Activated naive CD8-positive, alpha-beta T cell treated with anti-CD3 and anti-CD28 coated beads, Interleukin-2, amount 50 U/mL, for 24 hours (primary cell): ENCODE data around the gene ZC3H11A.
"Not testable (repeated sequence)": the region's sequence is repeated elsewhere in the genome, so short reads cannot be mapped to it uniquely, and the experiment has no call there.

Experiments used
- ATAC-seq: fragments of 150-1000 bp; cut with Tn5 transposase; one replicate; pipeline ENCODE4 v1.10.0; 2021
- DNase-seq: peaks from one replicate; pipeline ENCODE4 v3.0.0; 2021
- H3K27ac Mint-ChIP-seq: one replicate; pipeline ENCODE4 v1.8.0; 2021; ENCODE audit warnings: mild to moderate bottlenecking, mixed read lengths
- H3K27me3 Mint-ChIP-seq: one replicate; pipeline ENCODE4 v1.8.0; 2021; ENCODE audit warnings: mixed read lengths
- H3K36me3 Mint-ChIP-seq: one replicate; pipeline ENCODE4 v1.8.0; 2021; ENCODE audit warnings: low read depth, mixed read lengths
- H3K4me1 Mint-ChIP-seq: one replicate; pipeline ENCODE4 v1.8.0; 2021; ENCODE audit warnings: mixed read lengths
- H3K4me3 Mint-ChIP-seq: one replicate; pipeline ENCODE4 v1.8.0; 2021; ENCODE audit warnings: mild to moderate bottlenecking, moderate library complexity, mixed read lengths
- H3K9me3 Mint-ChIP-seq: one replicate; pipeline ENCODE4 v1.8.0; 2021; ENCODE audit warnings: mixed read lengths

The ZC3H11A gene

GRCh38 chr1:203769505-203770343 lies 25.7 kb upstream of the ZC3H11A start:
- peaks cover 52% of the 10 kb centered on the region for H3K36me3 Mint-ChIP-seq
- DNase-seq = no peak
- H3K27ac Mint-ChIP-seq = peak overlapping the region; percentile 29
- H3K4me3 Mint-ChIP-seq = no peak overlapping the region
- H3K9me3 Mint-ChIP-seq = no peaks in the 10 kb centered on the region
- no peaks in the 10 kb centered on the region for H3K27me3 Mint-ChIP-seq
- ATAC-seq = no peak
- H3K4me1 Mint-ChIP-seq = peaks cover 40% of the 10 kb centered on the region

GRCh38 chr1:203771901-203772301 lies 23.5 kb upstream of the ZC3H11A start:
- Mint-ChIP-seq H3K4me1 (peaks cover 34% of the 10 kb centered on the region), H3K9me3 (no peaks in the 10 kb centered on the region), H3K4me3 (no peak overlapping the region), H3K27me3 (no peaks in the 10 kb centered on the region), H3K27ac (no peak overlapping the region), H3K36me3 (peaks cover 59% of the 10 kb centered on the region)
- DNase-seq (no peak), ATAC-seq (no peak)

GRCh38 chr1:203772836-203773235 lies 22.6 kb upstream of the ZC3H11A start:
- Mint-ChIP-seq H3K27me3 (no peaks in the 10 kb centered on the region), H3K4me3 (no peak overlapping the region), H3K9me3 (no peaks in the 10 kb centered on the region), H3K27ac (peak overlapping the region; percentile 5), H3K4me1 (peaks cover 37% of the 10 kb centered on the region), H3K36me3 (peaks cover 62% of the 10 kb centered on the region)
- no peak for DNase-seq
- ATAC-seq = no peak

GRCh38 chr1:203776636-203777035 lies 18.8 kb upstream of the ZC3H11A start:
- DNase-seq (no peak), ATAC-seq (no peak)
- Mint-ChIP-seq H3K4me1 (peaks cover 21% of the 10 kb centered on the region), H3K9me3 (no peaks in the 10 kb centered on the region), H3K27ac (peak overlapping the region; percentile 15), H3K36me3 (peaks cover 42% of the 10 kb centered on the region), H3K4me3 (no peak overlapping the region), H3K27me3 (no peaks in the 10 kb centered on the region)

- DNase-seq (no peak), ATAC-seq (no peak)
- H3K36me3 Mint-ChIP-seq = peaks cover 38% of the 10 kb centered on the region
- peak overlapping the region; percentile 27 for H3K27ac Mint-ChIP-seq
- no peaks in the 10 kb centered on the region for H3K9me3 Mint-ChIP-seq
- H3K4me3 Mint-ChIP-seq = no peak overlapping the region
- H3K27me3 Mint-ChIP-seq = no peaks in the 10 kb centered on the region
- peaks cover 21% of the 10 kb centered on the region for H3K4me1 Mint-ChIP-seq
These were observed 17.8 kb upstream of the ZC3H11A start for GRCh38 chr1:203777596-203777995.

GRCh38 chr1:203778146-203778545 lies 17.3 kb upstream of the ZC3H11A start:
- H3K4me3 Mint-ChIP-seq = no peak overlapping the region
- DNase-seq (no peak), ATAC-seq (no peak)
- no peaks in the 10 kb centered on the region for H3K27me3 Mint-ChIP-seq
- H3K27ac Mint-ChIP-seq = peak overlapping the region; percentile 28
- peaks cover 33% of the 10 kb centered on the region for H3K36me3 Mint-ChIP-seq
- no peaks in the 10 kb centered on the region for H3K9me3 Mint-ChIP-seq
- H3K4me1 Mint-ChIP-seq = peaks cover 21% of the 10 kb centered on the region

- Mint-ChIP-seq H3K4me3 (no peak overlapping the region), H3K27ac (no peak overlapping the region), H3K9me3 (no peaks in the 10 kb centered on the region), H3K27me3 (no peaks in the 10 kb centered on the region), H3K4me1 (peaks cover 21% of the 10 kb centered on the region), H3K36me3 (peaks cover 29% of the 10 kb centered on the region)
- ATAC-seq (no peak), DNase-seq (no peak)
These were observed 16.6 kb upstream of the ZC3H11A start for GRCh38 chr1:203778789-203779188.

- no peaks in the 10 kb centered on the region for H3K27me3 Mint-ChIP-seq
- peaks cover 8% of the 10 kb centered on the region for H3K36me3 Mint-ChIP-seq
- H3K27ac Mint-ChIP-seq = no peak overlapping the region
- no peak for DNase-seq
- no peaks in the 10 kb centered on the region for H3K9me3 Mint-ChIP-seq
- peaks cover 10% of the 10 kb centered on the region for H3K4me1 Mint-ChIP-seq
- H3K4me3 Mint-ChIP-seq = no peak overlapping the region
- ATAC-seq = no peak
These were observed 13.5 kb upstream of the ZC3H11A start for GRCh38 chr1:203781962-203782361.

GRCh38 chr1:203789966-203790365 lies 5.5 kb upstream of the ZC3H11A start:
- ATAC-seq (no peak), DNase-seq (no peak)
- Mint-ChIP-seq H3K27me3 (no peaks in the 10 kb centered on the region), H3K36me3 (no peaks in the 10 kb centered on the region), H3K4me1 (peaks cover 4% of the 10 kb centered on the region), H3K4me3 (no peak overlapping the region), H3K9me3 (no peaks in the 10 kb centered on the region), H3K27ac (no peak overlapping the region)

GRCh38 chr1:203791498-203791897 lies 3.9 kb upstream of the ZC3H11A start:
- DNase-seq (no peak), ATAC-seq (no peak)
- H3K4me3 Mint-ChIP-seq = no peak overlapping the region
- no peaks in the 10 kb centered on the region for H3K9me3 Mint-ChIP-seq
- H3K27ac Mint-ChIP-seq = no peak overlapping the region
- H3K36me3 Mint-ChIP-seq = peaks cover 4% of the 10 kb centered on the region
- no peaks in the 10 kb centered on the region for H3K27me3 Mint-ChIP-seq
- peaks cover 11% of the 10 kb centered on the region for H3K4me1 Mint-ChIP-seq

- ATAC-seq (no peak), DNase-seq (no peak)
- no peak overlapping the region for H3K27ac Mint-ChIP-seq
- H3K27me3 Mint-ChIP-seq = no peaks in the 10 kb centered on the region
- H3K4me1 Mint-ChIP-seq = peaks cover 19% of the 10 kb centered on the region
- H3K9me3 Mint-ChIP-seq = no peaks in the 10 kb centered on the region
- H3K36me3 Mint-ChIP-seq = peaks cover 11% of the 10 kb centered on the region
- no peak overlapping the region for H3K4me3 Mint-ChIP-seq
These were observed 2.9 kb upstream of the ZC3H11A start for GRCh38 chr1:203792486-203792885.

- H3K36me3 Mint-ChIP-seq = peaks cover 22% of the 10 kb centered on the region
These were observed 1.9 kb upstream of the ZC3H11A start for GRCh38 chr1:203793561-203793960.

GRCh38 chr1:203794764-203795440 lies 521 bp upstream of the ZC3H11A start:
- no peaks in the 10 kb centered on the region for H3K9me3 Mint-ChIP-seq
- no peak for DNase-seq
- H3K36me3 Mint-ChIP-seq = peaks cover 35% of the 10 kb centered on the region
- ATAC-seq = no peak
- peak overlapping the region; percentile 96 for H3K27ac Mint-ChIP-seq
- H3K4me3 Mint-ChIP-seq = peak overlapping the region; percentile 93
- H3K27me3 Mint-ChIP-seq = no peaks in the 10 kb centered on the region
- peaks cover 43% of the 10 kb centered on the region for H3K4me1 Mint-ChIP-seq

More at GRCh38 chr1:203793561-203793960, 1.9 kb upstream of the ZC3H11A start:
- H3K9me3 Mint-ChIP-seq, ATAC-seq, H3K27ac Mint-ChIP-seq, DNase-seq, H3K4me3 Mint-ChIP-seq, H3K27me3 Mint-ChIP-seq: not testable (repeated sequence)
- peaks cover 30% of the 10 kb centered on the region for H3K4me1 Mint-ChIP-seq

- Mint-ChIP-seq H3K36me3 (peaks cover 40% of the 10 kb centered on the region), H3K27me3 (no peaks in the 10 kb centered on the region), H3K4me3 (peak overlapping the region; percentile 93), H3K27ac (peak overlapping the region; percentile 96), H3K4me1 (peaks cover 55% of the 10 kb centered on the region), H3K9me3 (no peaks in the 10 kb centered on the region)
- ATAC-seq (peak; percentile 12), DNase-seq (peak; percentile 40)
These were observed 798 bp downstream of the ZC3H11A start for GRCh38 chr1:203796236-203796605.

- H3K36me3 Mint-ChIP-seq = peaks cover 42% of the 10 kb centered on the region
- H3K27me3 Mint-ChIP-seq = no peaks in the 10 kb centered on the region
- ATAC-seq (no peak), DNase-seq (no peak)
- peaks cover 60% of the 10 kb centered on the region for H3K4me1 Mint-ChIP-seq
- peak overlapping the region; percentile 93 for H3K4me3 Mint-ChIP-seq
- peak overlapping the region; percentile 27 for H3K27ac Mint-ChIP-seq
- H3K9me3 Mint-ChIP-seq = no peaks in the 10 kb centered on the region
These were observed 1.8 kb downstream of the ZC3H11A start for GRCh38 chr1:203797216-203797615.
